Fibroblast of mammary gland (primary cell): ENCODE measurements around the gene KRT2.

Experiments used
- DNase-seq: peaks from one replicate; pipeline ENCODE4 v3.0.0-alpha.2; 2010; ENCODE audit warnings: low read depth
- H3K4me3 ChIP-seq: 2 replicates; pipeline ENCODE4 v1.5.1; 2011; ENCODE audit warnings: low read depth, mild to moderate bottlenecking, low read length, moderate library complexity; ENCODE audit not compliant: control insufficient read depth
- CTCF ChIP-seq: conservative IDR thresholded peaks from 2 replicates; pipeline ENCODE4 v1.5.1; 2011; ENCODE audit warnings: low read depth, low read length, inconsistent platforms; ENCODE audit not compliant: control insufficient read depth, insufficient read depth

KRT2 gene

GRCh38 chr12:52600941-52601481, 51.0 kb downstream of the KRT2 start, which contains the start of gene KRT72:
KRT72 (minus strand) TSS chr12:52601463; CDS start chr12:52601452, 11 bp downstream.
- no peak within 1 kb of the TSS for H3K4me3 ChIP-seq
- TF ChIP-seq CTCF: no peak
- DNase-seq: no peak

GRCh38 chr12:52600475-52600874, 51.5 kb downstream of the KRT2 start:
- no peak overlapping the region for H3K4me3 ChIP-seq
- no peak for TF ChIP-seq CTCF
- DNase-seq: no peak

GRCh38 chr12:52600071-52600470, 51.9 kb downstream of the KRT2 start:
- DNase-seq: no peak
- H3K4me3 ChIP-seq: no peak overlapping the region
- TF ChIP-seq CTCF: no peak

DNA sequence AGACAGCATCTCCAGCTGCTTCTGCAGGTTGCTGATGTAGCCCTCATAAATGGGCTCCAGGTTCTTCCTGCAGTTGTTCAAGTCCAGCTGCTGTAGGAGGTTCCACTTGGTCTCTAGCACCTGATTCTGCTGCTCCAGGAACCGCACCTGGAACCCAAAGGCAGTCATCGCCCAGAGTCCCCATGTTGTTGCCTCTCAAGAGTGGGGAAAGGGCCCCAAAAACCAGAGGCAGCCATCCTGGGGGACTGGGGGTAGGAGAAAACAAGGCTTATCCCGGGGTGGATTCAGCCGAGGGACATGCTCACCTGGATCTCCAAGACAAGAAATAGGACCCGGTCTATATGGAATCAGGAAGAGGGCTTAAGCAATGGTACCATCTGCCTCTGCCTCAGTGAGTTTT, 53.0 kb downstream of the KRT2 start:
- DNase-seq: no peak
- TF ChIP-seq CTCF: no peak

More for the DNA sequence above, 53.0 kb downstream of the KRT2 start:
- no peak overlapping the region for H3K4me3 ChIP-seq
